H1 (cell line): ENCODE results near the gene CGAS. TPM values are rescaled to one million over a fixed set of nuclear protein-coding genes. Genes with fewer than 3 reads are reported as not detected.

ENCODE experiments used
- EGR1 ChIP-seq: IDR thresholded peaks from 2 replicates; pipeline ENCODE4 v1.6.1; 2011; ENCODE audit warnings: low read depth, low read length, borderline replicate concordance
- EZH2 ChIP-seq: fragments of 200-600 bp; sonication (generic); IDR thresholded peaks from 2 replicates; pipeline ENCODE4 v1.7.1; 2012; ENCODE audit warnings: low read depth, mild to moderate bottlenecking, moderate library complexity, low read length, inconsistent platforms; ENCODE audit not compliant: severe bottlenecking
- GABPA ChIP-seq: IDR thresholded peaks from 2 replicates; pipeline ENCODE4 v1.6.1; 2011; ENCODE audit warnings: mild to moderate bottlenecking, low read length, moderate library complexity, borderline replicate concordance; ENCODE audit not compliant: insufficient read depth
- JUN ChIP-seq: IDR thresholded peaks from 2 replicates; pipeline ENCODE4 v1.6.1; 2011; ENCODE audit warnings: low read depth, mild to moderate bottlenecking, improper control_type of control experiment, low read length
- KDM4A ChIP-seq: IDR thresholded peaks from one replicate; pipeline ENCODE4 v1.7.1; 2012; ENCODE audit warnings: low read depth, mild to moderate bottlenecking, moderate library complexity, low read length, inconsistent platforms; ENCODE audit not compliant: severe bottlenecking
- POLR2AphosphoS5 ChIP-seq: IDR thresholded peaks from 2 replicates; pipeline ENCODE4 v1.6.1; 2011; ENCODE audit warnings: low read depth, low read length
- RBBP5 ChIP-seq: IDR thresholded peaks from 2 replicates; pipeline ENCODE4 v1.7.1; 2012; ENCODE audit warnings: low read depth, mild to moderate bottlenecking, inconsistent platforms, low read length, moderate library complexity, borderline replicate concordance
- SIN3A ChIP-seq, 2 experiments: IDR thresholded peaks in 1 of 2; conservative IDR thresholded peaks in 1 of 2; 2 replicates each; pipeline ENCODE4 v1.6.1; 2011 to 2012; ENCODE audit warnings: low read length in 2 of 2, improper control_type of control experiment in 1 of 2, low read depth in 1 of 2, mild to moderate bottlenecking in 1 of 2
- SIRT6 ChIP-seq: IDR thresholded peaks from one replicate; pipeline ENCODE4 v1.7.1; 2012; ENCODE audit warnings: low read length, inconsistent platforms
- SUZ12 ChIP-seq: fragments of 200-600 bp; sonication (generic); IDR thresholded peaks from 2 replicates; pipeline ENCODE4 v1.6.1; 2012; ENCODE audit warnings: mild to moderate bottlenecking, inconsistent platforms, low read length, moderate library complexity, mixed read lengths
- polyA plus RNA-seq, 7 experiments: library from polyadenylated mRNA; depleted of rRNA in 3 of 7; stranded (reverse) in 5 of 7; unstranded in 2 of 7; fragments of >200 nt in 5 of 7; fragments of 200-250 nt in 2 of 7; gene quantifications; 1 replicate in 5 of 7; 2 replicates in 1 of 7; 4 replicates in 1 of 7; pipeline versions ENCODE4 v1.2.1 to v1.2.3, GENCODE V29; 2011 to 2013; ENCODE audit warnings: missing spikeins in 2 of 7, mixed read lengths in 2 of 7
- total RNA-seq: library from RNA; stranded (reverse); fragmentation: NEBNext Ultra II Directional; extraction: Animal tissue kit (Norgen Biotek cat#: 25700); gene quantifications from 2 replicates; pipeline ENCODE4 v1.2.1, GENCODE V29; 2021

The CGAS gene
- total and polyA plus RNA-seq, 2 of the 8 experiments (the other 6 are each of a cell fraction or from before 2014, with no cell fraction given) = 2.1 to 6.3 TPM

GRCh38 chr6:73388800-73389512 lies 63.1 kb downstream of the CGAS start (continued):
- TF ChIP-seq EZH2 (no peak), EGR1 (no peak), SIN3A (conservative IDR thresholded peaks at IDR 0.05 in 1 of 2, IDR thresholded peaks at IDR 0.05 in 1 of 2; ENCODE audit: low read depth in 1 of 2, low read length in 2 of 2) (0 out of 4 replicates have a peak, but pooled peaks of 1 of the 2 experiments have one; percentile 27), RBBP5 (peak; percentile 63; the same call in 1 of the 2 replicates), SUZ12 (no peak), SIRT6 (no peak), GABPA (no peak), JUN (no peak), POLR2AphosphoS5 (peak; percentile 41; the same call in 1 of the 2 replicates), KDM4A (peak; percentile 53)
